NCI-H345 (cell line): Measurements from ENCODE around the gene PRKCG.
"Not testable (repeated sequence)": the region's sequence is repeated elsewhere in the genome, so short reads cannot be mapped to it uniquely, and the experiment has no call there.

Experiments
- DNase-seq: peaks from one replicate; lab custom pipeline; 2025; lab: John Stamatoyannopoulos, UW

Gene PRKCG

DNA sequence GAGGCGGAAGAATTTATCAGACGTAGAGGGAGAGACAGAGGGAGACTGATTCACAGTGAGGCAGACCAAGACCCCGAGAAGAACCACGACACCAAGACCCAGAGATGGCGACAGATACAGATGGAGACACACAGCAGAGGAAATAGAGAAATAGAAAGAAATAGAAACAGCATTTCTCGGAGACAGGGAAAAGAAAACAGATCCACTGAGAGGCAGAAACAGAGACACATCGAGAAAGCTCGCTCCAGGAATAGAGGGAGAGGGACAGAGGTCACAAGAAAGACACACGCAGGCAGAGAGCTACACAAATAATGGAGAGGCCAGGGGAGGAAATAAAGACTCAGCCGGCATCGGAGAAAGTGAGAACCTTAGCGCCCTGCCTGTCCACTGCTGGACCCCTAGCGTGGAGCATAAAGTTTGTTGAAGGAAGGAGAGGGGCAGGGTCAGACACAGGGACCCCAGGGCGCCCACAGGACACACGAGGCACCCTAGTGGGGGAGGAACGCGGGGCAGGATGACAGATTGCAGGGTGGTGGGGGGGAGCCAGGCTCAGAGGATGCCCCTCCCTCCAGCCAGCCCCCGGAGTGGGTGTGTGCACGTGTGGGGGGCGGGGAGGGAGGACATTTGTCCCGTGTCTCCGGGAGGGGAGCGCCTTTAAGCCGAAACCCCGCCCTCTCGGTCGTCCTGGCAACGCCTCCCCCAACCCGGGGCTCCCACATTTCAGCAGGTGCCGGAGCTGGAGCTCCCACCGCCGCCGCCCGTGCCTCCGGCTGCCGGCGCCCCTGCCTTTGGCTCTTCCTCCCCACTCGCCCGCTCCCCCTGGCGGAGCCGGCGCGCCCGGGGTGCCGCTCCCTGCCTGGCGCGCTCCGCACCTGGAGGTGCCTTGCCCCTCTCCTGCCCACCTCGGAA lies at the start of gene PRKCG:
Gene PRKCG (plus strand): TSS at position 716 of the 909 bp plus-strand sequence. CDS start 298 bp downstream, outside the sequence.
- DNase-seq: no peak

GRCh38 chr19:53832861-53833260 lies 49.1 kb upstream of the PRKCG start:
- DNase-seq: not testable (repeated sequence)

DNA sequence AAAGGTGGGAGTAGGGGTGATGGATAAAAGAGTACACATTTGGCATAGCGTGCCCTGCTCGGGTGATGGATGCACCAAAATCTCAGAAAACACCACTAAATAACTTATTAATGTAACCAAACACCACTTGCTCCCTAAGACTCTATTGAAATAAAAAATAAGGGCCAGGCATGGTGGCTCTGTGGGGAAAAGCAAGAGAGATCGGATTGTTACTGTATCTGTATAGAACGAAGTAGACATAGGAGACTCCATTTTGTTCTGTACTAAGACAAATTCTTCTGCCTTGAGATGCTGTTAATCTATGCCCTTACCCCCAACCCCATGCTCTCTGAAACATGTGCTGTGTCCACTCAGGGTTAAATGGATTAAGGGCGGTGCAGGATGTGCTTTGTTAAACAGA lies 43.6 kb upstream of the PRKCG start:
- DNase-seq: not testable (repeated sequence)

GRCh38 chr19:53840241-53840640 lies 41.8 kb upstream of the PRKCG start:
- DNase-seq: not testable (repeated sequence)

GRCh38 chr19:53840914-53841313 lies 41.1 kb upstream of the PRKCG start:
- DNase-seq: not testable (repeated sequence)

DNA sequence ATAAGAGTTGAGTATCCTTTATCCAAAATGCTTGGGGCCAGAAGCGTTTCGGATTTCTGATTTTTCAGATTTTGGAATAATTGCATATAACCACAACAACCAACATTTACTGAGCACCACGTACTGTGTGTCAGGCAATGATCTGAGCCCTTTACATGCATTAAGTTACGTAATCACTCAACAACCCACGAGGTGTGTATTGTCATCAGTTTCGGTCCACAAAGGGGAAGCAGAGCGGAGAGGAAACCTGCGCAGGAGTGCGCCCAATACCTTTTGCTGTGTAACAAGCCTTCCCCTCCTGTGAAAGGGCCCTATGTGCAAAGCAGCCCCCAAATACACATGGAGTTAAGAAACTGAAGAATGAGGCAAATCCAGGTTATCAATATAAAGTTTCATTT lies 37.1 kb upstream of the PRKCG start:
- no peak for DNase-seq

- DNase-seq: no peak
Observed at GRCh38 chr19:53847555-53847954, 34.4 kb upstream of the PRKCG start.

DNA sequence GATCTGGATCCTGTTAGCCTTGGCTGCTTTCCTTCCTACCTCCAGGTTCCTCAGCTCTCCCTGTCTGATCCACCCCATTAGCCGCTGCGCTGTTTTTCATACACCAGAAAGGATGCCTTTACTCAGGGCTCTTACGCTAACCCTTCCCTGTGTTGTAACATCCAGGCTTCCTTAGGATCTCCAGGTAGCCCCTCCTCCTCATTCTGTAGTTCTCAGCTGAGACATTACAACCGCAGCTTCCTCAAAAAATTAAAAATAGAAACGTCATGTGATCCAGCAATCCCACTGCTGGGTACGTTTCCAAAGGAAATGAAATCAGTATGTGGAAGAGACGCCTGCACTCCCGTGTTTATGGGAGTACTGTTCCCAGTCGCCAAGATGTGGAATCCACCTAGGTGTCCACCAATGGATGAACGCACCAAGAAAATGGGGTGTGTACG lies 32.7 kb upstream of the PRKCG start:
- DNase-seq: no peak

DNA sequence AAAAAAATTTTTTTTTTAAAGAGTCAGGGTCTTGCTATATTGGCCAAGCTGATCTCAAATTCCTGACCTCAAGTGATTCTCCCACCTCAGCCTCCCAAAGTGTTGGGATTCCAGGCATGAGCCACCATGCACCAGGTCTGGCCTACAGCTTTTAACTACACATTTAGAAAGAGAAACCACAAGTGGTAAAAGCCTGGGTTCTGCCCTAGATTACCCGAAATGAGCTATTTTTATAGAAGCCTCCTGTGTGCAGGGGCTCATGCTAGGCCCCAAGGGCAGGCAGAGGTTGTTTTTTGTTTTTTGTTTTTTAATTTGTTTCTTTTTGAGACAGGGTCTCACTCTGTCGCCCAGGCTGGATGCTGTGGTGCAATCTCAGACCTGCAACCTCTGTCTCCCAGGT lies 28.3 kb upstream of the PRKCG start:
- DNase-seq: no peak

GRCh38 chr19:53864308-53864836 lies 17.6 kb upstream of the PRKCG start:
- no peak for DNase-seq

DNA sequence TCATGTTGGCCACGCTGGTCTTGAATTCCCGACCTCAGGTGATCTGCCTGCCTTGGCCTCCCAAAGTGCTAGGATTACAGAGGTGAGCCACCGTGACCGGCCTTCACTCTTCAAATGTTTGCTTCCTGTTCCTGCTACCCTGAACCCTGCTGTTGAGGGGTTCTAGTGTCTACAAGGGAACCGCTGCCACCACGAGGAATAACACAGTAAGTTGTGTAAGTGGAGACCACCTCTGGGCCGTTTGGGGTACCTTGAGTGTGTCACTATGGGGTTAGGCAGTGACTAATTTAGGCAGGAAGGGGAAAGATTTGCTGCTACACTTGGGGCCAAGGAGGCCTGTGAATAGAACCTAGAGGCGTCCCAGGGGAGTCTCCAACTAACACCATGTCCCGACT lies 16.5 kb upstream of the PRKCG start:
- DNase-seq: no peak

DNA sequence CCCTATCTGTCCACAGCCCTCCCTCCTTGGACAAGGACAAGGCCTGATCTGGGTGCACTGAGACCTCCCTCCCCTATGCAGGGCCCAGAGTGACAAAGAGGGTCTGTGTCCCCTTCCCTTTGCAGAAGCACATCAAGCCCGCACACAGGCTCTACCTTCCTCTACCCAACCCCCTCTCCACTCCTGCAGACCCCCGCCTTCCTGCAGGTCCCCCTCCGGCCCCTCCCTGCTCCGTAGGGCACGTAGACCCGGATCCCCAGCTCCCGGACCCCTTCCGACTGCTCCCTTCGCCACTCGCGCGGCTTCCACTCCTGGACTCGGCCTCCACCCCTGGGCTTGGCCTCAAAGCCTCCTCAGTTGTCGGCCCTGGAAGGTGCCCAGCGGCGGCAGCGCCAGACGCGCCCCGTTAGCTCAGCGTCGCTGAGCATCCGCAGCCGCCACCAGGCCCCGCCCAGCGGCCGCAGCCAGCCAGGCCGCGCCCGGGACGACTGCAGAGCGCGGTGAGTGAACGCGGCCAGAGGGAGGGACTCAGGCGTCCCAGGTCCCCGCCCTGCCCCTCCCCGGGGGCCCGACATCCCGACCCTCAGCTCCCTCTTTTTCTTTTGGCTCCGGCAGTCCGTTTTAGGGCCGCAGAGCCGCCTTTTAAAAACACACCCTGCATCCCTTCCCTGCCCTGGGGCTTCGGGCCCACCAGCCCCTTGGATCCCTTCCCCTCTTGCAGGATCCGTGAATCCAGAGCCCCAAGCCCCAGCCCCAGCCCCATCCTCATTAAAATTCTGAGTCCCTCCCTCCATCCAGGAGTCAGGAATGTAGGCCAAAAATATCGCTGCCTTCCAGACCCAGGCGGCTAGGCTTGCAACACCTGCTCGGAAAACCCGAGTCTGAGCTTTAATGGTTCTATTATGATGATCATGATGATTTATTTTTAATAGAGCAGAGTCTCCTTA lies 15.8 kb upstream of the PRKCG start:
- DNase-seq: no peak

DNA sequence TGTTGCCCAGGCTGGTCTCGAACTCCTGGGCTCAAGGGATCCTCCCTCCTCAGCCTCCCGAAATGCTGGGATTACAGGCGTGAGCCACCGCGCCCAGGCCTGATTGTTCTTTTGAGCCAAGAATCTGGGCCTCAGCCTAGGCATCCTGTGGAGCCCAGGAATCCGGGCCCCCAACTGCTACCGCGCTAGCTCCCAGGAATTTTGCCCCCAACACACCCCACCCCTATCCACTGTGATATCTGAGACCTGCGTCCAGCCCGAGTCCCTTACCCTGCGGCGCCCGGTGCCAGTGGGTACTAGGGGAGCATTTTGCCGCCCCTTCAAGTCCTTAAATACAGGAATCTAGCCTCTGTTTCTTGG lies 15.2 kb upstream of the PRKCG start:
- no peak for DNase-seq

DNA sequence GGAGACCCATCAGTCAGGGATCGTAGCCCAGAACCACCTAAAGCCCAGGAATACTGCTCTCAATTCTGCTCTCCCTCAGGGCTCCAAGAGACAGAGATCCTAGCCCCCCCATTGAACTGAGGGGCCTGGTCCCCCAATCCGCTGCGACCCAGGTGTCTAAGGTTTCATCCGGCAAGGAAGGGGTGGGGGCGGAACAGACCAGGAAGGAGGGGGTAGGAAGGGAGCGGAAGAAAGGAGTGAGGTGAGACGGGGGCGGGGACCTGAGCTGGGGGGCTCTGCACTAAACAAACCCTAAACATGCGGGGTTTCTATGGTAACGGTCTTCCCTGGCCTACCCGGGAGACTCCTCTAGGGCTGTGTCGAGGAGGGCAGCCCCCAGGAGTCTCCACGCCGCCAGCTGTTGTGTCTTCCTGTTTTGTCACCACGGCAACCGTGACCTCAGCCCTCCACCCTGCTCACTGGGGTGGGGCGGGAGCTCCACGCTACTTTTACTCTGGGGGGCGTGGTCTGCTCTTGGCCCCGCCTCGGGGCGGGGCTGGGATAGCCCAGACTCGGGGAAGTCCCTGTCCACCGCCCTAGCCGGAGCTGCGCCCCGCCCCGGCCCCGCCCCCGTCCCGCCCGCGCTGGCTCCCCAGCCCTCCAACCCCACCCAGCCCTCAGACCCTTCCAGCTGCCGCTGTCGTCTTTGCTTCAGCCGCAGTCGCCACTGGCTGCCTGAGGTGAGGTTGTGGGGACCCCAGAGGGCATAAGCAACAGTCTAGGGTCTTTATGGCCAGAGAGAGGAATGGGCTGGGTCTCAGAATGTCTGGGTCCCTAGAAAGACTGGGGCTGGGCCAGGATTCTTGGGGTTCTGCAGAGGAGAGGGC lies 14.5 kb upstream of the PRKCG start, which contains the start of gene MYADM:
Gene MYADM (plus strand): TSS at position 659 of the 866 bp plus-strand sequence. CDS start 5,647 bp downstream, outside the sequence.
- no peak for DNase-seq

DNA sequence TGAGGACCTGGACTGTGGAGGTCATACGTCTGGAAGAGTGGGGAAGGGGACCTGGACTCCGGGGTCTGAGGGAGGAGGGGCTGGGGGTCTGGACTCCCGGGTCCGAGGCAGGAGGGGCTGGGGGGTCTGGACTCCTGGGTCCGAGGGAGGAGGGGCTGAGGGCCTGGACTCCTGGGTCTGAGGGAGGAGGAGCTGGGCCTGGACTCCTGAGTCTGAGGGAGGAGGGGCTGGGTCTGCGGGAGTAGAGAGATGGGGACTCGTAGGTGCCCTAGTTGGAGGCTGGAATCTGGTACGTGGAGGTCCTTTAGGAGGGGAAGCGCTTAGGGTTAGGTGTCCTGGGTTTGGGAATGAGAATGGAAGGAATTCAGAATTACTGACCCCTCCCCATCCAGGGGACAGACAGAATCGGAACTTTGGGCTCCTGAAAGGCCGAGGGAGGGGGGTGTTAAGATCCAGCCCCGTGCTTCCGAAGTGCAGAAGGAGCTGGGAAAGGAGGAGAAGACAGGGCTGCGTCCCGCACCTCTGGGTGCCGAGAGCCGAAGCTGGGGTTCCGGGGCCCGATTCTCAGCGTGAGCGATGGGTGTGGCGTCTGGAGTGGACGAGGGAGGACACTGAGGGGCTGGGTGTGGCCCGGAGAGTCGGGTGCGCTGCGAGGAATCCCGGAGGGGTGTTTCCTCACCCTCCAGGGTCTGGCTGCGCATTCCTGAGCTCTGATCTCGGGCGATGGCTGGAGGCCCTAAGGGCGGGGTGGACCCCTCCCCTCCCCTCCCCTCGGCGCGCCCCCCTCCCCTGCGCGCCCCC lies 13.7 kb upstream of the PRKCG start:
- DNase-seq: no peak

GRCh38 chr19:53868892-53869804 lies 12.8 kb upstream of the PRKCG start:
- DNase-seq: no peak

GRCh38 chr19:53869805-53870484 lies 12.1 kb upstream of the PRKCG start:
- not testable (repeated sequence) for DNase-seq

DNA sequence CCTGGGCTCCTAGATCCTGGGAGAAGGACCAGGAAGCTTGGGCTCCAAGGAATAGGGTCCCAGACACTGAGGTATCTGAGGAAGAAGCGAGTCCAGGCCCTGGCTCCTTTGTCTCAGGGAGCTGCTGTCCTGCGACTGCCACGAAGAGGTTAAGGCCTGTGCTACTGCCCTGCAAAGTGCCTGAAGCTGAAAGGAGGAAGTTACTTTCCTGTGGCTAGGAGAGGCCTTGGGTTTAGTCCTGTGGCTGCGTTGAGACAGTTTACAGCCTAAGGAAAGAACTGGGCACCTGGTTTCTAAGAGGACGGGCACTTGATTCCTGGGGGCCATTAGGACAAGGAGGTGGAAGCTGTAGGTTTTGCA lies 11.5 kb upstream of the PRKCG start:
- DNase-seq: no peak

GRCh38 chr19:53871454-53871853 lies 10.5 kb upstream of the PRKCG start:
- no peak for DNase-seq
